Body of pancreas (tissue), 4 donors: ENCODE results near the gene DIAPH3.

ENCODE experiments used
- CTCF ChIP-seq, 7 experiments: fragments of 450-650 bp in 4 of 7; fragments of 200-600 bp in 3 of 7; sonication (generic) in 3 of 7; IDR thresholded peaks; one replicate each; pipeline ENCODE4 v1.5.1; 2016 to 2019; ENCODE audit warnings: antibody characterized with exemption in 7 of 7
- POLR2A ChIP-seq, 3 donors: fragments of 450-650 bp; IDR thresholded peaks; one replicate each; pipeline ENCODE4 v1.6.1; 2016; ENCODE audit warnings: antibody characterized with exemption in 3 of 3, mild to moderate bottlenecking in 2 of 3

GRCh38 chr13:60095300-60095699 is 68.4 kb downstream of the DIAPH3 start:
- TF ChIP-seq CTCF (IDR thresholded peaks at IDR 0.05) (no peak), POLR2A (IDR thresholded peaks at IDR 0.05) (no peak)
